HG03575 (cell line): ENCODE measurements around the gene LHFPL3.
"Not testable (repeated sequence)": the region's sequence is repeated elsewhere in the genome, so short reads cannot be mapped to it uniquely, and the experiment has no call there.

Experiments
- ATAC-seq: cut with Tn5 transposase; IDR thresholded peaks from one replicate; pipeline ENCODE4 v1.9.1; 2021; ENCODE audit not compliant: unreplicated experiment, insufficient number of reproducible peaks, low FRiP score; ENCODE audit errors: extremely low read depth

LHFPL3 gene

GRCh38 chr7:104900525-104901239 is 572.3 kb downstream of the LHFPL3 start:
- no peak for ATAC-seq

- ATAC-seq = no peak
Measured at GRCh38 chr7:104901240-104901619, 572.8 kb downstream of the LHFPL3 start.

GRCh38 chr7:104902183-104902582 is 573.8 kb downstream of the LHFPL3 start:
- no peak for ATAC-seq

- no peak for ATAC-seq
Measured at GRCh38 chr7:104903044-104903443, 574.6 kb downstream of the LHFPL3 start.

GRCh38 chr7:104903846-104904245 is 575.4 kb downstream of the LHFPL3 start:
- ATAC-seq = no peak

- no peak for ATAC-seq
Measured at GRCh38 chr7:104906032-104906431, 577.6 kb downstream of the LHFPL3 start.

- ATAC-seq = no peak
Measured at GRCh38 chr7:104906556-104906955, 578.2 kb downstream of the LHFPL3 start.

GRCh38 chr7:104908636-104909035 is 580.2 kb downstream of the LHFPL3 start:
- no peak for ATAC-seq

GRCh38 chr7:104909096-104909495 is 580.7 kb downstream of the LHFPL3 start:
- ATAC-seq = no peak

- ATAC-seq = no peak
Measured at GRCh38 chr7:104914421-104914820, 586.0 kb downstream of the LHFPL3 start.

GRCh38 chr7:104921596-104921995 is 593.2 kb downstream of the LHFPL3 start:
- no peak for ATAC-seq

- ATAC-seq = no peak
Measured at GRCh38 chr7:104922182-104923009, 594.0 kb downstream of the LHFPL3 start.

GRCh38 chr7:104923010-104923421 is 594.6 kb downstream of the LHFPL3 start:
- ATAC-seq = peak; percentile 87

- ATAC-seq = not testable (repeated sequence)
Measured at GRCh38 chr7:104926189-104926588, 597.8 kb downstream of the LHFPL3 start.

- no peak for ATAC-seq
Measured at GRCh38 chr7:104926601-104927041, 598.2 kb downstream of the LHFPL3 start.

- ATAC-seq = no peak
Measured at GRCh38 chr7:104927055-104927454, 598.7 kb downstream of the LHFPL3 start.

- no peak for ATAC-seq
Measured at GRCh38 chr7:104928721-104929400, 600.5 kb downstream of the LHFPL3 start.

GRCh38 chr7:104929921-104930320 is 601.5 kb downstream of the LHFPL3 start:
- no peak for ATAC-seq

- ATAC-seq = no peak
Measured at GRCh38 chr7:104931181-104931781, 602.9 kb downstream of the LHFPL3 start.
